Measurements from ENCODE around the gene HM13. TPM values are rescaled to one million over a fixed set of nuclear protein-coding genes. Genes with fewer than 3 reads are reported as not detected.
A peak's percentile ranks its signal among the peaks of the same experiment; 100 is the strongest.
"Not testable (repeated sequence)": the region's sequence is repeated elsewhere in the genome, so short reads cannot be mapped to it uniquely, and the experiment has no call there.

The HM13 gene
- total RNA-seq, 2 donors from 2014 or later: 73.2 to 79.4 TPM

DNA sequence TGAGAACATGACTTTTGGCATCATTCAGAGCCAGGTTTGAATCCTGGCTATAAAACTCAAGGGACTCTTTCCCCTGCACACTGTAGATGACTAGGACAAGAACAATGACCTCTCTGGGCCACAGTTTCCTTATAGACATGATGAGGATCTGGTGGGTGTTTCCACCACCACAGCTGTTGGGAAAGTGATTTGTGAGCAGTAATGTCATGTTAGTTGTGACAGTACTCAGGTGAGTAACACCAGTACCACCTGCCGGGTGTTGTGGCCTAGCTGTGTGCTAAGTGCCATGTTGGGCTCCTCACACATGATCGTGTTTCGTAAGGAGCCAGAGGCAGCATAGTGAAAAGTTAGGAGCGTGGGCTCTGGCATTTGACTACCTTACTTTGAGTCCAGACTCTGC is 24.1 kb downstream of the HM13 start:
- Histone ChIP-seq H3K4me1 (no peaks in the 10 kb centered on the region), H3K4me3 (no peak overlapping the region), H3K9me3 (no peaks in the 10 kb centered on the region), H3K27me3 (no peaks in the 10 kb centered on the region), H3K36me3 (replicated peaks in 1 of 2; ENCODE audit: insufficient read depth in 1 of 2, low read depth in 2 of 2) (peaks cover 14 to 45% of the 10 kb centered on the region in 2 donors), H3K27ac (no peak overlapping the region)
- WGBS, 2 donors: 90 to 100% methylated on average over 3 to 4 of the region's 4 CpGs
- DNase-seq: no peak
- ATAC-seq: no peak
- intact Hi-C loops (cut with DNase I): no loop called here
- TF ChIP-seq, protein P1, sequence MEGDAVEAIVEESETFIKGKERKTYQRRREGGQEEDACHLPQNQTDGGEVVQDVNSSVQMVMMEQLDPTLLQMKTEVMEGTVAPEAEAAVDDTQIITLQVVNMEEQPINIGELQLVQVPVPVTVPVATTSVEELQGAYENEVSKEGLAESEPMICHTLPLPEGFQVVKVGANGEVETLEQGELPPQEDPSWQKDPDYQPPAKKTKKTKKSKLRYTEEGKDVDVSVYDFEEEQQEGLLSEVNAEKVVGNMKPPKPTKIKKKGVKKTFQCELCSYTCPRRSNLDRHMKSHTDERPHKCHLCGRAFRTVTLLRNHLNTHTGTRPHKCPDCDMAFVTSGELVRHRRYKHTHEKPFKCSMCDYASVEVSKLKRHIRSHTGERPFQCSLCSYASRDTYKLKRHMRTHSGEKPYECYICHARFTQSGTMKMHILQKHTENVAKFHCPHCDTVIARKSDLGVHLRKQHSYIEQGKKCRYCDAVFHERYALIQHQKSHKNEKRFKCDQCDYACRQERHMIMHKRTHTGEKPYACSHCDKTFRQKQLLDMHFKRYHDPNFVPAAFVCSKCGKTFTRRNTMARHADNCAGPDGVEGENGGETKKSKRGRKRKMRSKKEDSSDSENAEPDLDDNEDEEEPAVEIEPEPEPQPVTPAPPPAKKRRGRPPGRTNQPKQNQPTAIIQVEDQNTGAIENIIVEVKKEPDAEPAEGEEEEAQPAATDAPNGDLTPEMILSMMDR (IDR thresholded peaks at IDR 0.05): no peak
- TF ChIP-seq POLR2A (IDR thresholded peaks at IDR 0.05): no peak

DNA sequence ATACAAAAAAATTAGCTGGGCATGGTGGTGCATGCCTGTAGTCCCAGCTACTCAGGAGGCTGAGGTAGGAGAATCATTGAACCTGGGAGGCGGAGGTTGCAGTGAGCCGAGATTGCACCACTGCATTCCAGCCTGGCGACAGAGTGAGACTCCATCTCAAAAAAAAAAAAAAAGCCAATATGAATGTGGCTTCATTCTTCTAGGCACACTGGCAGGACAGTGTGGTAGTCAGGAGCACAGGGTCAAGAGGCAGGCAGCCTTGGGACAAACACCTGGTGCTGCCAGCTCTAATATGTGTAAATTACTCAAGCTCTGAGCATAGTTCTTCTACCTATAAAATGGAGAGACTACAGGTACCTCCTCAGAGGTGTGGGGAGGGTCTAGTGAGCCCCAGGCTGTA is 25.4 kb downstream of the HM13 start:
- 95% methylated on average over 3 of the region's 3 CpGs for WGBS, 2 donors
- intact Hi-C loops (cut with DNase I); ATAC-seq; H3K4me3 ChIP-seq; H3K9me3 ChIP-seq; H3K27ac ChIP-seq; H3K27me3 ChIP-seq; DNase-seq; H3K4me1 ChIP-seq: not testable (repeated sequence)
- H3K36me3 ChIP-seq (replicated peaks in 1 of 2; ENCODE audit: insufficient read depth in 1 of 2, low read depth in 2 of 2): peaks cover 14 to 38% of the 10 kb centered on the region in 2 donors

DNA sequence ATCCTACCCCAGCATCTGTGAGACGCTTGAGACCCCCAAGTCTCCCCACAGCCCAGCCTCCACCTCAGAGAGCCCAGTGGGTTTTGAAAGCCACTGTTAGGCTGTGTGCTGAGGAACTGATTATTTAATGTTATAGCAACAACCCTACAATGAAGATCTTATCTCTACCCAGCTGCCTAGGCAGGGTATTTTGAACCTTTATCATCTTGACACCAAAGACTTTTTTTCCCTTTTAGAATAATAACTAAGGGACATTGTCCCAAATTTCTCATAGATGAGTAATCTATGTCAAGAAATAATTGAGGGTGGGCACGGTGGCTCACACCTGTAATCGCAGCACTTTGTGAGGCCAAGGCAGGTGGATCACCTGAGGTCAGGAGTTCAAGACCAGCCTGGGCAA is 26.2 kb downstream of the HM13 start:
- WGBS, 2 donors: 88 to 98% methylated on average over 3 of the region's 3 CpGs
- Histone ChIP-seq H3K4me3 (no peak overlapping the region), H3K36me3 (replicated peaks in 1 of 2; ENCODE audit: insufficient read depth in 1 of 2, low read depth in 2 of 2) (peaks cover 14 to 36% of the 10 kb centered on the region in 2 donors), H3K27me3 (no peaks in the 10 kb centered on the region), H3K4me1 (no peaks in the 10 kb centered on the region), H3K9me3 (no peaks in the 10 kb centered on the region), H3K27ac (no peak overlapping the region)
- TF ChIP-seq, protein P1 (IDR thresholded peaks at IDR 0.05): no peak
- TF ChIP-seq POLR2A (IDR thresholded peaks at IDR 0.05): no peak
- DNase-seq (no peak), ATAC-seq (no peak)
- intact Hi-C loops (cut with DNase I): no loop called here

DNA sequence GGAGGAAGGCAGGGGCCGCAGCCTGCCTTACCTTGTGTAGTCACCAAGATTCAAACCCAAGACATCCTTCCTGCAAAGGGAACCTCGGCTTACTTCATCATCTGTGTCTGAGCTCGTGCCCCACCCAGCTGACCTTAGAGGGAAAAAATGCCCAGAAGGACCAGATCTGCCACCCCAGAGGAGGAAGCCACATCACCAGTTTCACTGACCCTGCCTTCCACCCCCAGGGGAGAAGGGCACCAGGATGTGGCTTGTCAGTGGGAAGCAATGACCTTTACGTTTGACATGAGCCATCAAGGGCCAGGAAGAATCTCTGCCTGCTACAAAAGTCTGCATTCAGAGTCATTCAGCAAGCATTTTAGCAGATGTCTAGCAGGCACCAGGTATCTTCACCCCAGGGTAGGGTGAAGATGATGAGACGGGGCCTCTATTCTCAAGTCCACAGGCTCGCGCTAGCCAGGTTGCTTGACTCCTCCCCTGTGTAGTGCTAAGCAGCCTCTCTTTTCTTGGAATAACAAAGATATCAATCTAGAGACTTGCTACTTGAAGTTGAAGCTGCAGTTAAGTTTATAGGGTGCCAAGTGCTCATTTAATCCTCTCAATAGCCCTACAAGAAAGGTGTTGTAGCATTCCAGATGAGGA is 28.1 kb downstream of the HM13 start:
- Histone ChIP-seq H3K36me3 (replicated peaks in 1 of 2; ENCODE audit: insufficient read depth in 1 of 2, low read depth in 2 of 2) (peaks cover 14 to 33% of the 10 kb centered on the region in 2 donors), H3K27me3 (no peaks in the 10 kb centered on the region), H3K4me1 (peaks cover 5% of the 10 kb centered on the region), H3K4me3 (no peak overlapping the region), H3K27ac (peak overlapping the region in 1 of 4 donors; percentile 25), H3K9me3 (no peaks in the 10 kb centered on the region)
- DNase-seq (no peak), ATAC-seq (no peak)
- intact Hi-C loops (cut with DNase I): no loop called here
- 77 to 79% methylated on average over 7 of the region's 7 CpGs for WGBS, 2 donors
- TF ChIP-seq POLR2A (IDR thresholded peaks at IDR 0.05): no peak
- TF ChIP-seq, protein P1 (IDR thresholded peaks at IDR 0.05): no peak

DNA sequence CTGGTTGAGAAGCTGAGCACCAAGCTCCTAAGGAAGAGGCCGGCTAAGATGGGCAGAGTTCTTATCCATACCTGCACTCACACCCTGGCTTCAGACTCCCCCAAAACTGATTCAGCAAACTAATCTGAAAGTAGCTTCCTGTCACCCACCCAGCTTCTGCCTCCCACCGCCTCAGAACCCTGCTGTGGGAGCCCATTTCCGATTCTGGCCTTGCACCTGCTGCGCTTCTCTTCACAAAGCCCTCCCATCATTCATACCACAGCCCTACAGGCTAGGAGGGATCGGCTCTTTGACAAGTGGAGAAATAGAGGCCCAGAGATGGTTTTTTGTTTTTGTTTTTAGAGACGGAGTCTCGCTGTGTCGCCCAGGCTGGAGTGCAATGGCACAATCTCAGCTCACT is 28.7 kb downstream of the HM13 start:
- Histone ChIP-seq H3K36me3 (replicated peaks in 1 of 2; ENCODE audit: insufficient read depth in 1 of 2, low read depth in 2 of 2) (peaks cover 14 to 33% of the 10 kb centered on the region in 2 donors), H3K9me3 (no peaks in the 10 kb centered on the region), H3K4me1 (peaks cover 5% of the 10 kb centered on the region), H3K4me3 (no peak overlapping the region), H3K27ac (peak overlapping the region in 1 of 4 donors; percentile 25), H3K27me3 (no peaks in the 10 kb centered on the region)
- DNase-seq: no peak
- 95 to 97% methylated on average over 7 to 8 of the region's 8 CpGs for WGBS, 2 donors
- ATAC-seq: no peak
- intact Hi-C loops (cut with DNase I): no loop called here
- TF ChIP-seq, protein P1 (IDR thresholded peaks at IDR 0.05): no peak
- no peak for TF ChIP-seq POLR2A (IDR thresholded peaks at IDR 0.05)
